Testis (tissue), 2 donors: ENCODE measurements around the gene MRGPRG.

Experiments
- CTCF ChIP-seq, 3 experiments: fragments of 450-650 bp in 2 of 3; fragments of 200-600 bp in 1 of 3; sonication (generic) in 1 of 3; IDR thresholded peaks; one replicate each; pipeline ENCODE4 v1.5.1; 2016 to 2019; ENCODE audit warnings: antibody characterized with exemption in 3 of 3, mild to moderate bottlenecking in 2 of 3, moderate library complexity in 1 of 3
- POLR2A ChIP-seq: fragments of 450-650 bp; IDR thresholded peaks from one replicate; pipeline ENCODE4 v1.6.1; 2017; ENCODE audit warnings: antibody characterized with exemption, mild to moderate bottlenecking, moderate library complexity

GRCh38 chr11:3229673-3230630 is 11.3 kb upstream of the MRGPRG start:
- TF ChIP-seq CTCF (IDR thresholded peaks at IDR 0.05) (no peak), POLR2A (no peak)
